GM23338 (cell line): Measurements from ENCODE around the gene ZNF354C. TPM values are rescaled to one million over a fixed set of nuclear protein-coding genes. Genes with fewer than 3 reads are reported as not detected.

Experiments used
- ATAC-seq: fragments of 200-7000 bp; cut with Tn5 transposase; 3 replicates; pipeline ENCODE4 v1.9.1; 2020
- DNase-seq: peaks from one replicate; pipeline ENCODE4 v3.0.0-alpha.2; 2015; ENCODE audit warnings: low spot score
- H2AFZ ChIP-seq: fragments of 200-600 bp; sonication (generic); 2 replicates; pipeline ENCODE4 v1.8.0; 2016; ENCODE audit warnings: antibody characterized with exemption, mild to moderate bottlenecking, moderate library complexity
- H3F3A ChIP-seq: fragments of 200-600 bp; sonication (generic); replicated peaks from 2 replicates; pipeline ENCODE4 v1.8.0; 2017; ENCODE audit warnings: antibody characterized with exemption, mixed run types, low read depth
- H3K27ac ChIP-seq: fragments of 200-600 bp; sonication (generic); 2 replicates; pipeline ENCODE4 v1.6.1; 2016; ENCODE audit warnings: low read depth
- H3K27me3 ChIP-seq: fragments of 200-600 bp; sonication (generic); 2 replicates; pipeline ENCODE4 v1.8.0; 2016; ENCODE audit warnings: mild to moderate bottlenecking, mixed run types, moderate library complexity; ENCODE audit not compliant: insufficient read depth
- H3K36me3 ChIP-seq: fragments of 200-600 bp; sonication (generic); 2 replicates; pipeline ENCODE4 v1.8.0; 2016; ENCODE audit warnings: mild to moderate bottlenecking; ENCODE audit not compliant: insufficient read depth
- H3K4me1 ChIP-seq: fragments of 200-600 bp; sonication (generic); 2 replicates; pipeline ENCODE4 v1.8.0; 2016; ENCODE audit warnings: mild to moderate bottlenecking, moderate library complexity; ENCODE audit not compliant: insufficient read depth
- H3K4me2 ChIP-seq: fragments of 200-600 bp; sonication (generic); 2 replicates; pipeline ENCODE4 v1.7.1; 2017; ENCODE audit warnings: mixed run types
- H3K4me3 ChIP-seq: fragments of 200-600 bp; sonication (generic); 2 replicates; pipeline ENCODE4 v1.6.1; 2016; ENCODE audit warnings: mixed run types
- H3K79me2 ChIP-seq: fragments of 200-600 bp; sonication (generic); replicated peaks from 2 replicates; pipeline ENCODE4 v1.8.0; 2017; ENCODE audit warnings: mild to moderate bottlenecking; ENCODE audit not compliant: insufficient read depth
- H3K9me2 ChIP-seq: fragments of 200-600 bp; sonication (generic); 2 replicates; pipeline ENCODE4 v1.8.0; 2017; ENCODE audit not compliant: insufficient read depth
- H4K20me1 ChIP-seq: fragments of 200-600 bp; sonication (generic); replicated peaks from 2 replicates; pipeline ENCODE4 v1.8.0; 2017; ENCODE audit warnings: mild to moderate bottlenecking; ENCODE audit not compliant: insufficient read depth
- H3K27ac Mint-ChIP-seq: 2 replicates; pipeline ENCODE4 v1.8.0; 2020; ENCODE audit warnings: inconsistent platforms, mild to moderate bottlenecking, moderate library complexity, mixed read lengths
- H3K27me3 Mint-ChIP-seq: 3 replicates; pipeline ENCODE4 v1.8.0; 2022; ENCODE audit warnings: low read depth, mild to moderate bottlenecking, moderate library complexity, mixed read lengths, inconsistent platforms; ENCODE audit not compliant: insufficient read depth, poor library complexity
- H3K36me3 Mint-ChIP-seq: 3 replicates; pipeline ENCODE4 v1.8.0; 2021; ENCODE audit warnings: low read depth, mild to moderate bottlenecking, inconsistent platforms, moderate library complexity, mixed read lengths
- H3K4me1 Mint-ChIP-seq: 3 replicates; pipeline ENCODE4 v1.8.0; 2020; ENCODE audit warnings: mild to moderate bottlenecking, inconsistent platforms, mixed read lengths
- H3K4me3 Mint-ChIP-seq: 3 replicates; pipeline ENCODE4 v1.8.0; 2021; ENCODE audit warnings: moderate library complexity, mild to moderate bottlenecking, inconsistent platforms, mixed read lengths
- H3K9me3 Mint-ChIP-seq: 3 replicates; pipeline ENCODE4 v1.8.0; 2020; ENCODE audit warnings: moderate library complexity, mild to moderate bottlenecking, inconsistent platforms, mixed read lengths
- EZH2 ChIP-seq: fragments of 200-600 bp; sonication (generic); IDR thresholded peaks from one replicate; pipeline ENCODE4 v1.8.0; 2017; ENCODE audit warnings: antibody characterized with exemption, mild to moderate bottlenecking, low read depth; ENCODE audit not compliant: unreplicated experiment
- NANOG ChIP-seq: IDR thresholded peaks from 2 replicates; pipeline ENCODE4 v1.6.1; 2016; ENCODE audit warnings: antibody characterized with exemption, borderline replicate concordance
- ZNF462 ChIP-seq: fragments of 250-450 bp; sonication (Bioruptor Pico); IDR thresholded peaks from 2 replicates; pipeline ENCODE4 v1.5.0; 2020; ENCODE audit warnings: mild to moderate bottlenecking, moderate library complexity
- polyA plus RNA-seq: library from polyadenylated mRNA; unstranded; fragments of >200 nt; fragmentation: Nextera tagmentation; extraction: Ambion mirVana; gene quantifications from 2 replicates; pipeline ENCODE4 v1.2.1, GENCODE V29; 2016
- total RNA-seq: library from RNA; depleted of rRNA; stranded (reverse); fragments of >200 nt; shearing (Covaris generic); gene quantifications from 2 replicates; pipeline ENCODE4 v1.2.3, GENCODE V29; 2014
- TF ChIP-seq, protein P1 (sequence below): IDR thresholded peaks from one replicate; pipeline ENCODE4 v1.6.1; 2018; ENCODE audit warnings: antibody characterized with exemption; ENCODE audit not compliant: unreplicated experiment

Gene ZNF354C
- total and polyA plus RNA-seq, 2 experiments from 2014 or later, result 1.6 to 11.3 TPM

DNA sequence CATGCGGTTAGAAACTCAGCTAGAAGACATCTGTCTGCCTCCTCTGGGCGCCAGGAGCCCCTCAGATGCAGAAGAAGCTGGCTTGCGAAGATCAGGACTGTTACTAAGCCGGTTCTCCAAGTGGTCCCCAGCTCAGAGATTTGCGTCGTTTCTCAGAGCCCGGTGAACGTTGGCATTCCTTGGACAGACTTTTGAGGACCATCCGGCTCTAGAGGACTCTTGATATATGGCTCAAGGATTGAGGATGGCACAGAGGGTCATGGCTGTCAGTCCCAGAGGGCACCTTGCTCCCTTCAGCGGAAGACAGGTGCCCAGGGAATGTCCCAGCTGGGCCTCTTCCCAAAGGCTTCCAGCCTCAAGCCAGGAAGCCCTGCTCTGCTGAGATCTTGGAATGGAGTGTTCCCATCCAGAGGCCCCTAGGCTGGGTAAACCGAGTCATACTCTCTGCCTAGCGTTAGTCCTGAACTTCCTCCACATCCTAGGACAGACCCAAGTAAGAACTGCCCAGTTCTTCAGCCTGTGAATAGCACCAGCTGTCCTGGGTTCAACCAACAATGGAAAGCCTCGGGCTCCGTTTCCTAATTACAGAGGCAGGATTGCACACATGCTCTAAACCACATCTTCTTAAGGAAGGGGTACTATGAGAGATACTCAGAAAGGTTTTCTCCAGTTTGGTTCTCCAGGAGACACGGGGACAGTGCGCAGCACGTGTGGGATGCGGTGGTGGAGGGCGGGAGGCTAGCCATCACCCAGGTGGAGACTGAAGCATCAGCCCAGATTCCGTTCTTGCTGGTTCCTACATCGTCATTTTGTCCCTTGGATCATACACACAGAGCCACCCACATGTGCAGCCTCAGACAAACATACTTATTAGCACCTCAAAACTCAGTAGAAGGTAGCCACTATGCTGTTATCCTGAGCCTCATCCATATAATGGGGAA lies 51.4 kb downstream of the ZNF354C start (continued):
- TF ChIP-seq ZNF462 (CRISPR knock-in tag) (no peak), EZH2 (no peak), NANOG (no peak)

DNA sequence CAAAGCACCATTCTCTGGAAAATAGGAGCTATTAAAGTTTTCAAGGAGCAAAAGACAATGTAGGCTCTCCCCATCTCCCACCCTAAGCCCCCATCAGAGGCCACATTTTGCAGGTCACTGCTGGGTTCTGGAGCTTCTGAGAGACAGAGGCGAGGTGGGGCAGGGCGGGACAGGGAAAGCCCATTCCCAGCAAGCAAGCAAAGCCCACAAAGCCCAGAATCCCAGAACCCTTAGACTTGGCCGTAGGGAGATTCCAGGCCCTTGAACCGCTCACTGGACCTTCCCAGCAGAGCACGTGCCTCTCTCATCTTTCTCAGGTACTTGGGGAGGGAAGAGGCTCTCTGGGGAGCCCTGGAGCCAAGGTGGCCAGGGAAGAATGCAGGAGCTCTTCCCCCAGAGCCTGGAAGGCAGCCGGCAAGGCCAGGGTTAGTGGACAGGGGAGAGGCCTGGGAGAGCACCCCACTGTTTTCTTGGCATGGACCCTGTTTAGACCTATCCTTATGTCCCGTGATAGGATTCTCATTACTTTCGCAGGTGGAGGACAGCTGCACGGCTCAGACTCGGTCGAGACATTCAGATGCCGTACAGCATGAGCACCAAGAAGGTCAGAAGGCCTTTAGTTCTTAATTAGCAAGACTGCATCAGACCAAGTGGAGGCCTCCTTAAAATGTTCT lies 52.4 kb downstream of the ZNF354C start:
- H3K4me1 Mint-ChIP-seq, result no peaks in the 10 kb centered on the region
- no peaks in the 10 kb centered on the region for H3K79me2 ChIP-seq
- no peaks in the 10 kb centered on the region for H3K9me2 ChIP-seq
- no peak overlapping the region for H2AFZ ChIP-seq
- H3K4me3 ChIP-seq, result no peak overlapping the region
- no peaks in the 10 kb centered on the region for H3K4me1 ChIP-seq
- ATAC-seq (no peak), DNase-seq (no peak)
- no peak for TF ChIP-seq NANOG
- TF ChIP-seq, protein P1, sequence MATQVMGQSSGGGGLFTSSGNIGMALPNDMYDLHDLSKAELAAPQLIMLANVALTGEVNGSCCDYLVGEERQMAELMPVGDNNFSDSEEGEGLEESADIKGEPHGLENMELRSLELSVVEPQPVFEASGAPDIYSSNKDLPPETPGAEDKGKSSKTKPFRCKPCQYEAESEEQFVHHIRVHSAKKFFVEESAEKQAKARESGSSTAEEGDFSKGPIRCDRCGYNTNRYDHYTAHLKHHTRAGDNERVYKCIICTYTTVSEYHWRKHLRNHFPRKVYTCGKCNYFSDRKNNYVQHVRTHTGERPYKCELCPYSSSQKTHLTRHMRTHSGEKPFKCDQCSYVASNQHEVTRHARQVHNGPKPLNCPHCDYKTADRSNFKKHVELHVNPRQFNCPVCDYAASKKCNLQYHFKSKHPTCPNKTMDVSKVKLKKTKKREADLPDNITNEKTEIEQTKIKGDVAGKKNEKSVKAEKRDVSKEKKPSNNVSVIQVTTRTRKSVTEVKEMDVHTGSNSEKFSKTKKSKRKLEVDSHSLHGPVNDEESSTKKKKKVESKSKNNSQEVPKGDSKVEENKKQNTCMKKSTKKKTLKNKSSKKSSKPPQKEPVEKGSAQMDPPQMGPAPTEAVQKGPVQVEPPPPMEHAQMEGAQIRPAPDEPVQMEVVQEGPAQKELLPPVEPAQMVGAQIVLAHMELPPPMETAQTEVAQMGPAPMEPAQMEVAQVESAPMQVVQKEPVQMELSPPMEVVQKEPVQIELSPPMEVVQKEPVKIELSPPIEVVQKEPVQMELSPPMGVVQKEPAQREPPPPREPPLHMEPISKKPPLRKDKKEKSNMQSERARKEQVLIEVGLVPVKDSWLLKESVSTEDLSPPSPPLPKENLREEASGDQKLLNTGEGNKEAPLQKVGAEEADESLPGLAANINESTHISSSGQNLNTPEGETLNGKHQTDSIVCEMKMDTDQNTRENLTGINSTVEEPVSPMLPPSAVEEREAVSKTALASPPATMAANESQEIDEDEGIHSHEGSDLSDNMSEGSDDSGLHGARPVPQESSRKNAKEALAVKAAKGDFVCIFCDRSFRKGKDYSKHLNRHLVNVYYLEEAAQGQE, result no peak
- no peak overlapping the region for H3K27ac Mint-ChIP-seq
- H3F3A ChIP-seq, result no peaks in the 10 kb centered on the region
- H3K4me2 ChIP-seq, result no peak overlapping the region
- H3K36me3 Mint-ChIP-seq, result peaks cover 41% of the 10 kb centered on the region
- peaks cover 95% of the 10 kb centered on the region for H3K9me3 Mint-ChIP-seq
- H3K27me3 ChIP-seq, result no peaks in the 10 kb centered on the region
- peaks cover 3% of the 10 kb centered on the region for H3K27me3 Mint-ChIP-seq
- no peaks in the 10 kb centered on the region for H4K20me1 ChIP-seq
- H3K27ac ChIP-seq, result no peak overlapping the region
- H3K36me3 ChIP-seq, result no peaks in the 10 kb centered on the region
- H3K4me3 Mint-ChIP-seq, result no peak overlapping the region
